HG03439 (cell line): ENCODE results near the gene CD83.

Source experiments
- ATAC-seq: cut with Tn5 transposase; IDR thresholded peaks from one replicate; pipeline ENCODE4 v1.9.1; 2021; ENCODE audit warnings: mild to moderate bottlenecking, moderate library complexity; ENCODE audit not compliant: unreplicated experiment

The CD83 gene

GRCh38 chr6:14123386-14124111 is 6.0 kb downstream of the CD83 start:
- ATAC-seq, result no peak

- ATAC-seq, result no peak
Measured at GRCh38 chr6:14125346-14125745, 7.8 kb downstream of the CD83 start.

GRCh38 chr6:14126191-14126590 is 8.6 kb downstream of the CD83 start:
- ATAC-seq, result no peak

- ATAC-seq, result no peak
Measured at GRCh38 chr6:14127611-14128010, 10.0 kb downstream of the CD83 start.

GRCh38 chr6:14128012-14128411 is 10.4 kb downstream of the CD83 start:
- no peak for ATAC-seq

GRCh38 chr6:14128746-14129145 is 11.2 kb downstream of the CD83 start:
- ATAC-seq, result no peak

GRCh38 chr6:14129575-14129974 is 12.0 kb downstream of the CD83 start:
- ATAC-seq, result no peak

- no peak for ATAC-seq
Measured at GRCh38 chr6:14130435-14131075, 13.0 kb downstream of the CD83 start.

GRCh38 chr6:14131579-14131978 is 14.0 kb downstream of the CD83 start:
- no peak for ATAC-seq

GRCh38 chr6:14132244-14132920 is 14.8 kb downstream of the CD83 start:
- no peak for ATAC-seq

GRCh38 chr6:14132921-14133275 is 15.3 kb downstream of the CD83 start:
- no peak for ATAC-seq

- no peak for ATAC-seq
Measured at GRCh38 chr6:14134211-14134910, 16.8 kb downstream of the CD83 start.

- ATAC-seq, result no peak
Measured at GRCh38 chr6:14135893-14136539, 18.4 kb downstream of the CD83 start.

- no peak for ATAC-seq
Measured at GRCh38 chr6:14138701-14139215, 21.2 kb downstream of the CD83 start.

- ATAC-seq, result no peak
Measured at GRCh38 chr6:14141351-14142062, 23.9 kb downstream of the CD83 start.

- no peak for ATAC-seq
Measured at GRCh38 chr6:14142063-14142450, 24.5 kb downstream of the CD83 start.

- ATAC-seq, result no peak
Measured at GRCh38 chr6:14142511-14143223, 25.1 kb downstream of the CD83 start.

- no peak for ATAC-seq
Measured at GRCh38 chr6:14143305-14143704, 25.7 kb downstream of the CD83 start.

- peak; percentile 67 for ATAC-seq
Measured at GRCh38 chr6:14144678-14145113, 27.1 kb downstream of the CD83 start.
